ENCODE data around the gene KIF6. TPM values are rescaled to one million over a fixed set of nuclear protein-coding genes. Genes with fewer than 3 reads are reported as not detected.
"Not testable (repeated sequence)": the region's sequence is repeated elsewhere in the genome, so short reads cannot be mapped to it uniquely, and the experiment has no call there.

Gene KIF6
- total RNA-seq, 1 experiment from 2014 or later = 0.80 TPM

- H3K36me3 ChIP-seq (replicated peaks; ENCODE audit: control insufficient read depth, insufficient read depth, low read length) = no peaks in the 10 kb centered on the region
- H3K27me3 ChIP-seq (ENCODE audit: control insufficient read depth, insufficient read depth, low read length) = no peaks in the 10 kb centered on the region
- H3K4me3 ChIP-seq (ENCODE audit: insufficient read depth, low read depth, low read length) = no peak overlapping the region
- no peak for DNase-seq
Measured at GRCh38 chr6:39746795-39747194, 21.6 kb upstream of the KIF6 start.

GRCh38 chr6:39733704-39734103, 8.5 kb upstream of the KIF6 start:
- no peak overlapping the region for H3K4me3 ChIP-seq (ENCODE audit: insufficient read depth, low read depth, low read length)
- H3K27me3 ChIP-seq (ENCODE audit: control insufficient read depth, insufficient read depth, low read length) = no peaks in the 10 kb centered on the region; the same call in 1 of the 2 replicates

GRCh38 chr6:39731565-39731964, 6.4 kb upstream of the KIF6 start:
- Histone ChIP-seq H3K27me3 (ENCODE audit: control insufficient read depth, insufficient read depth, low read length) (no peaks in the 10 kb centered on the region; the same call in 1 of the 2 replicates), H3K4me3 (ENCODE audit: insufficient read depth, low read depth, low read length) (no peak overlapping the region), H3K36me3 (replicated peaks; ENCODE audit: control insufficient read depth, insufficient read depth, low read length) (no peaks in the 10 kb centered on the region)
- peak; percentile 37 for DNase-seq

More at GRCh38 chr6:39733704-39734103, 8.5 kb upstream of the KIF6 start:
- DNase-seq = no peak
- H3K36me3 ChIP-seq (replicated peaks; ENCODE audit: control insufficient read depth, insufficient read depth, low read length) = no peaks in the 10 kb centered on the region

- Histone ChIP-seq H3K27me3 (ENCODE audit: control insufficient read depth, insufficient read depth, low read length) (no peaks in the 10 kb centered on the region; the same call in 1 of the 2 replicates), H3K4me3 (ENCODE audit: insufficient read depth, low read depth, low read length) (no peak overlapping the region)
- DNase-seq = no peak
Measured at GRCh38 chr6:39729945-39730344, 4.7 kb upstream of the KIF6 start.

GRCh38 chr6:39725632-39725997, 407 bp upstream of the KIF6 start:
- H3K4me3 ChIP-seq (ENCODE audit: insufficient read depth, low read depth, low read length) = peak overlapping the region; percentile 12; the same call in 1 of the 2 replicates
- H3K27me3 ChIP-seq (ENCODE audit: control insufficient read depth, insufficient read depth, low read length) = no peaks in the 10 kb centered on the region; the same call in 1 of the 2 replicates
- no peaks in the 10 kb centered on the region for H3K36me3 ChIP-seq (replicated peaks; ENCODE audit: control insufficient read depth, insufficient read depth, low read length)
- DNase-seq = no peak

More at GRCh38 chr6:39729945-39730344, 4.7 kb upstream of the KIF6 start:
- no peaks in the 10 kb centered on the region for H3K36me3 ChIP-seq (replicated peaks; ENCODE audit: control insufficient read depth, insufficient read depth, low read length)

GRCh38 chr6:39723350-39723749, 1.9 kb downstream of the KIF6 start:
- H3K36me3 ChIP-seq (replicated peaks; ENCODE audit: control insufficient read depth, insufficient read depth, low read length); DNase-seq; H3K27me3 ChIP-seq (ENCODE audit: control insufficient read depth, insufficient read depth, low read length); H3K4me3 ChIP-seq (ENCODE audit: insufficient read depth, low read depth, low read length): not testable (repeated sequence)

- DNase-seq = no peak
- Histone ChIP-seq H3K4me3 (ENCODE audit: insufficient read depth, low read depth, low read length) (no peak overlapping the region), H3K27me3 (ENCODE audit: control insufficient read depth, insufficient read depth, low read length) (no peaks in the 10 kb centered on the region), H3K36me3 (replicated peaks; ENCODE audit: control insufficient read depth, insufficient read depth, low read length) (no peaks in the 10 kb centered on the region)
Measured at GRCh38 chr6:39714802-39715201, 10.4 kb downstream of the KIF6 start.

GRCh38 chr6:39707962-39708683, 17.1 kb downstream of the KIF6 start:
- DNase-seq = no peak
- H3K36me3 ChIP-seq (replicated peaks; ENCODE audit: control insufficient read depth, insufficient read depth, low read length) = no peaks in the 10 kb centered on the region
- H3K4me3 ChIP-seq (ENCODE audit: insufficient read depth, low read depth, low read length) = no peak overlapping the region
- no peaks in the 10 kb centered on the region for H3K27me3 ChIP-seq (ENCODE audit: control insufficient read depth, insufficient read depth, low read length)

- no peaks in the 10 kb centered on the region for H3K27me3 ChIP-seq (ENCODE audit: control insufficient read depth, insufficient read depth, low read length)
- DNase-seq = no peak
- no peaks in the 10 kb centered on the region for H3K36me3 ChIP-seq (replicated peaks; ENCODE audit: control insufficient read depth, insufficient read depth, low read length)
- no peak overlapping the region for H3K4me3 ChIP-seq (ENCODE audit: insufficient read depth, low read depth, low read length)
Measured at GRCh38 chr6:39706819-39707335, 18.3 kb downstream of the KIF6 start.

GRCh38 chr6:39702265-39702664, 22.9 kb downstream of the KIF6 start:
- DNase-seq = no peak

GRCh38 chr6:39700362-39700761, 24.8 kb downstream of the KIF6 start:
- Histone ChIP-seq H3K27me3 (ENCODE audit: control insufficient read depth, insufficient read depth, low read length) (no peaks in the 10 kb centered on the region), H3K4me3 (ENCODE audit: insufficient read depth, low read depth, low read length) (no peak overlapping the region), H3K36me3 (replicated peaks; ENCODE audit: control insufficient read depth, insufficient read depth, low read length) (no peaks in the 10 kb centered on the region)
- no peak for DNase-seq

More at GRCh38 chr6:39702265-39702664, 22.9 kb downstream of the KIF6 start:
- H3K27me3 ChIP-seq (ENCODE audit: control insufficient read depth, insufficient read depth, low read length) = no peaks in the 10 kb centered on the region
- H3K4me3 ChIP-seq (ENCODE audit: insufficient read depth, low read depth, low read length) = no peak overlapping the region
- H3K36me3 ChIP-seq (replicated peaks; ENCODE audit: control insufficient read depth, insufficient read depth, low read length) = no peaks in the 10 kb centered on the region

GRCh38 chr6:39698789-39699188, 26.4 kb downstream of the KIF6 start:
- H3K4me3 ChIP-seq (ENCODE audit: insufficient read depth, low read depth, low read length) = no peak overlapping the region
- H3K27me3 ChIP-seq (ENCODE audit: control insufficient read depth, insufficient read depth, low read length) = no peaks in the 10 kb centered on the region
- DNase-seq = no peak
- no peaks in the 10 kb centered on the region for H3K36me3 ChIP-seq (replicated peaks; ENCODE audit: control insufficient read depth, insufficient read depth, low read length)

- no peaks in the 10 kb centered on the region for H3K36me3 ChIP-seq (replicated peaks; ENCODE audit: control insufficient read depth, insufficient read depth, low read length)
- H3K27me3 ChIP-seq (ENCODE audit: control insufficient read depth, insufficient read depth, low read length) = no peaks in the 10 kb centered on the region
- no peak for DNase-seq
- H3K4me3 ChIP-seq (ENCODE audit: insufficient read depth, low read depth, low read length) = no peak overlapping the region
Measured at GRCh38 chr6:39696986-39697788, 28.0 kb downstream of the KIF6 start.

- Histone ChIP-seq H3K27me3 (ENCODE audit: control insufficient read depth, insufficient read depth, low read length) (no peaks in the 10 kb centered on the region), H3K36me3 (replicated peaks; ENCODE audit: control insufficient read depth, insufficient read depth, low read length) (no peaks in the 10 kb centered on the region)
- no peak for DNase-seq
Measured at GRCh38 chr6:39695447-39695846, 29.8 kb downstream of the KIF6 start.

GRCh38 chr6:39693206-39693605, 32.0 kb downstream of the KIF6 start:
- no peak overlapping the region for H3K4me3 ChIP-seq (ENCODE audit: insufficient read depth, low read depth, low read length)
- DNase-seq = no peak

More at GRCh38 chr6:39695447-39695846, 29.8 kb downstream of the KIF6 start:
- no peak overlapping the region for H3K4me3 ChIP-seq (ENCODE audit: insufficient read depth, low read depth, low read length)

More at GRCh38 chr6:39693206-39693605, 32.0 kb downstream of the KIF6 start:
- Histone ChIP-seq H3K27me3 (ENCODE audit: control insufficient read depth, insufficient read depth, low read length) (no peaks in the 10 kb centered on the region), H3K36me3 (replicated peaks; ENCODE audit: control insufficient read depth, insufficient read depth, low read length) (no peaks in the 10 kb centered on the region)
